Jurkat, Clone E6-1 (cell line): ENCODE data around the gene HOXD9.

ENCODE experiments used
- DNase-seq: peaks from one replicate; pipeline ENCODE4 v3.0.0-alpha.2; 2011; ENCODE audit warnings: low read depth, low spot score
- H3K4me3 ChIP-seq: 2 replicates; pipeline ENCODE4 v1.5.1; 2011; ENCODE audit warnings: mild to moderate bottlenecking, low read length, control low read depth, moderate library complexity

The HOXD9 gene

GRCh38 chr2:176146645-176147044, 24.1 kb downstream of the HOXD9 start:
- DNase-seq = no peak
- H3K4me3 ChIP-seq = no peak overlapping the region

GRCh38 chr2:176147210-176147799, 24.8 kb downstream of the HOXD9 start:
- DNase-seq = no peak
- H3K4me3 ChIP-seq = no peak overlapping the region

- no peak overlapping the region for H3K4me3 ChIP-seq
- DNase-seq = no peak
Measured at GRCh38 chr2:176147800-176148496, 25.4 kb downstream of the HOXD9 start.

- no peak overlapping the region for H3K4me3 ChIP-seq
- DNase-seq = no peak
Measured at GRCh38 chr2:176148751-176149421, 26.4 kb downstream of the HOXD9 start.

- H3K4me3 ChIP-seq = no peak overlapping the region
- DNase-seq = no peak
Measured at GRCh38 chr2:176149481-176149938, 27.0 kb downstream of the HOXD9 start.

- H3K4me3 ChIP-seq = no peak overlapping the region
- DNase-seq = no peak
Measured at GRCh38 chr2:176149939-176150583, 27.5 kb downstream of the HOXD9 start.

- DNase-seq = no peak
- H3K4me3 ChIP-seq = no peak overlapping the region
Measured at GRCh38 chr2:176150584-176151441, 28.3 kb downstream of the HOXD9 start.

GRCh38 chr2:176151442-176152287, 29.1 kb downstream of the HOXD9 start, which contains the start of gene HOXD4:
Gene HOXD4 (plus strand): TSS chr2:176151550. CDS start chr2:176151634, 84 bp downstream.
- no peak within 1 kb of the TSS for H3K4me3 ChIP-seq
- DNase-seq = no peak

- no peak overlapping the region for H3K4me3 ChIP-seq
- no peak for DNase-seq
Measured at GRCh38 chr2:176152350-176153181, 30.0 kb downstream of the HOXD9 start.

GRCh38 chr2:176154576-176155252, 32.2 kb downstream of the HOXD9 start:
- DNase-seq = no peak
- no peak overlapping the region for H3K4me3 ChIP-seq

GRCh38 chr2:176155356-176156044, 33.0 kb downstream of the HOXD9 start:
- no peak overlapping the region for H3K4me3 ChIP-seq

GRCh38 chr2:176156301-176156806, 33.8 kb downstream of the HOXD9 start:
- DNase-seq = no peak
- no peak overlapping the region for H3K4me3 ChIP-seq

More at GRCh38 chr2:176155356-176156044, 33.0 kb downstream of the HOXD9 start:
- DNase-seq = no peak

GRCh38 chr2:176156807-176157498, 34.4 kb downstream of the HOXD9 start, which contains the start of gene HOXD3:
Gene HOXD3 (plus strand): TSS chr2:176157307. CDS start chr2:176169115, 11,808 bp downstream.
- no peak for DNase-seq
- no peak within 1 kb of the TSS for H3K4me3 ChIP-seq

GRCh38 chr2:176157499-176158185, 35.1 kb downstream of the HOXD9 start:
- no peak overlapping the region for H3K4me3 ChIP-seq
- no peak for DNase-seq

- no peak overlapping the region for H3K4me3 ChIP-seq
- DNase-seq = no peak
Measured at GRCh38 chr2:176158186-176158591, 35.7 kb downstream of the HOXD9 start.
